GM12875 (cell line): ENCODE measurements around the gene ELP1.
"Not testable (repeated sequence)": the region's sequence is repeated elsewhere in the genome, so short reads cannot be mapped to it uniquely, and the experiment has no call there.

Experiments
- H3K4me3 ChIP-seq: one replicate; pipeline ENCODE4 v1.5.1; 2011; ENCODE audit warnings: low read depth, low read length, control low read depth
- TF ChIP-seq, protein P1 (sequence below): IDR thresholded peaks from 2 replicates; pipeline ENCODE4 v1.5.1; 2011; ENCODE audit warnings: low read depth, mild to moderate bottlenecking, control low read depth, inconsistent platforms, low read length, moderate library complexity, borderline replicate concordance; ENCODE audit not compliant: insufficient read depth

The ELP1 gene

DNA sequence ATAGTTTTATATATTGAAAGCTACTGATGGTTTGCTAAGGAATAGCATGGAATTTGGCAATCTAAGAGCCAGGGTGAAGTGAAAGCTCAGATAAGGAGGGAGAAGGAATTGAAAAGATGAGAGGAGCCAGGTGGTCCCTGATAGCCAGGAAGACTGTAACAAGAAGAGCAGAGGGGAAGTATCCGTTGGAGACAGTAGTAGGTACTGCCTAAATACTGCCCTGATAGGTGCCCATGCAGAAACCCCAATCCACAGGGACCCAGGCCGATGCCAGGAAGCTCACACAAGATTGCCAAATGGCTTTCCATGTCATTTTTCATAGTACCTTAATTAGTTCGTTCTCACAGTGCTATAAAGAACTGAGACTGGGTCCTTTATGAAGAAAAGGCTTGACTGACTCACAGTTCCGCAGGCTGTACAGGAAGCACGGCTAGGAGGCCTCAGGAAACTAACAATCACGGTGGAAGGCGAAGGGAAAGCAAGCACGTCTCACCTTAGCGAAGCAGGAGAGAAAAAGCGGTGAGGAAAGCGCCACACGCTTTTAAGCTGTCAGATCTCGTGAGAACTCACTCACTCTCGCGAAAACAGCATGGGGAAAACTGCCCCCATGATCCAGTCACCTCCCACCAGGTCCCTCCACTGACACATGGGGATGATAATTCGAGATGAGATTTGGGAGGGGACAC is 91.2 kb downstream of the ELP1 start:
- TF ChIP-seq, protein P1, sequence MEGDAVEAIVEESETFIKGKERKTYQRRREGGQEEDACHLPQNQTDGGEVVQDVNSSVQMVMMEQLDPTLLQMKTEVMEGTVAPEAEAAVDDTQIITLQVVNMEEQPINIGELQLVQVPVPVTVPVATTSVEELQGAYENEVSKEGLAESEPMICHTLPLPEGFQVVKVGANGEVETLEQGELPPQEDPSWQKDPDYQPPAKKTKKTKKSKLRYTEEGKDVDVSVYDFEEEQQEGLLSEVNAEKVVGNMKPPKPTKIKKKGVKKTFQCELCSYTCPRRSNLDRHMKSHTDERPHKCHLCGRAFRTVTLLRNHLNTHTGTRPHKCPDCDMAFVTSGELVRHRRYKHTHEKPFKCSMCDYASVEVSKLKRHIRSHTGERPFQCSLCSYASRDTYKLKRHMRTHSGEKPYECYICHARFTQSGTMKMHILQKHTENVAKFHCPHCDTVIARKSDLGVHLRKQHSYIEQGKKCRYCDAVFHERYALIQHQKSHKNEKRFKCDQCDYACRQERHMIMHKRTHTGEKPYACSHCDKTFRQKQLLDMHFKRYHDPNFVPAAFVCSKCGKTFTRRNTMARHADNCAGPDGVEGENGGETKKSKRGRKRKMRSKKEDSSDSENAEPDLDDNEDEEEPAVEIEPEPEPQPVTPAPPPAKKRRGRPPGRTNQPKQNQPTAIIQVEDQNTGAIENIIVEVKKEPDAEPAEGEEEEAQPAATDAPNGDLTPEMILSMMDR: no peak
- H3K4me3 ChIP-seq: no peak overlapping the region

DNA sequence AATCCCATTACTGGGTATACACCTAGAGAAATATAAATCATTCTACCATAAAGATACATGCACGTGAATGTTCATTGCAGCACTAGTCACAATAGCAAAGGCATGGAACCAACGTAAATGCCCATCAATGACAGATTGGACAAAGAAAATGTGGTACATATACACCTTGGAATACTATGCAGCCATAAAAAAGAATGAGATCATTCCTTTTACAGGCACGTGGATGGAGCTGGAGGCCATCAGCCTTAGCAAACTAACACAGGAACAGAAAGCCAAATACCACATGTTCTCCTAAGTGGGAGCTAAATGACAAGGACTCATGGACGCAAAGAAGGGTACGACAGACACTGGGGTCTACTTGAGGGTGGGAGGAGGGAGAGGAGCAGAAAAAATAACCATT is 94.4 kb downstream of the ELP1 start:
- H3K4me3 ChIP-seq: not testable (repeated sequence)

DNA sequence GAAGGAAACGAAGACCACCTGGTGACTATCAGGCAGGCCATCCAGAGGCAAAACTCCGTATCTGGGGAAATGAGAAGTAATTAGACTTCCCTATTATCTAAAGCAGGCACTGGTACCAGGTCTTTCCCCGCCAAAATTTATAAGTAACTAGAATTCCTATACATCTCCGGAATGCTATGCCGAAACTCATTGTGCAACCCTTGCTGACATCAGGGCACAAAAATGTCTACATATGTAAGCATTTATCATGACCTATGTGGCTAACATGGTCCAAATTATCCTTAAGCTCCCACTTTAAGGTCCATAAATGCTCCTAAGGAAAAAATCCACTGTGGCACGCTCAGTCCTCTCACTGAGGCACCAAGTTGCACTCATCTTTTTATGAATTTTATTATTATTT is 95.9 kb downstream of the ELP1 start:
- H3K4me3 ChIP-seq: no peak overlapping the region
- TF ChIP-seq, protein P1: no peak

DNA sequence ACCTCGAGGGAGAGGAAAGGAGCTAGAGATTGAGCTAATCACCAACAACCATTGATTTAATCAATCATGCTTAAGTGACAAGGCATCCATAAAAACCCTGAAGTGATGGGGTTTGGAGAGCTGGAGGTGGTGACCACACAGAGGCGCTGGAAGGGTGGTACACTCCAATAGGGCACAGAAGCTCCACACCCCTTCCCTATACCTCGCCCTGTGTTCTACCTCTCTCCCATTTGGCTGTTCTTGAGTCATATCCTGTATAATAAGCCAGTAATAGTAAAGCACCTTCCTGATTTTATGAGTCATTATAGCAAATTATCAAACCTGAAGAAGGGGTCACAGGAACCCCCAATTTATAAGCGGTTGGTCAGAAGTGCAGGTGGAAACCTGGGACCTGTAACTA is 96.4 kb downstream of the ELP1 start:
- TF ChIP-seq, protein P1: no peak
- H3K4me3 ChIP-seq: no peak overlapping the region

DNA sequence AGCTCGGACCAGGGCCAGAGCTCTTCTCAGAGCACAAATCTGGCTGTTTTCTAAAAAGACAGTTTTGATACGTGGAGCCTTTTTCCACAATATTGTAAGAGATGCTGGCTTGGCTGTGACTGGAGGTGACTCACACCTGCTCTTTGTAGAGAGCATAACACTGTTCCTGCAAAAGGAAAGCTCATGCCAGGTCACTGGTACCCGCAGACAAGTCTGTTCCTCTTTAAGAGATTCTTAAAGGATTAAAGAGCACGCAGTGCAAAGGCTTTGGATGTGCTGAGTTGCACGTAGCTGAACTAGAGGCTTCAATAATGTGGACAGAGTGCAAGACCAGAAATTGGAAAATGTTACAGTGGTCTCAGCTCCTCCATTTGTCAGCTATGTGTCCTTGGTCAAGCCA is 97.1 kb downstream of the ELP1 start:
- TF ChIP-seq, protein P1: no peak
- no peak overlapping the region for H3K4me3 ChIP-seq

DNA sequence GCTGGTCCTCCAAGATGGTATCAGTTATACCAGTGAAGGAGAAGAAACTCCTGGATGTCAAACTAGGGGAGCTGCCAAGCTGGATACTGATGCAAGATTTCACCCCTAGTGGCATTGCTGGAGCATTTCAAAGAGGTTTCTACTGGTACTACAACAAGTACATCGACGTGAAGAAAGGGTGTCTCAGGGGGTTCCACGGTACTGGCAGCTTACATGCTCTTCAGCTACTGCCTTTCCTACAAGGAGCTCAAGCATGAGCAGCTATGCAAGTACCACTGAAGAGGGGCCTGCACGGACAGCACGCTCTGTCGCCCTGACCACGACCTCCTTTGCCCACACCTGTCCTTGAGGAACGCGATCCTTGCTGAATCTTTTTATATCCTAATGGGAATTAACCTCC is 97.6 kb downstream of the ELP1 start:
- TF ChIP-seq, protein P1: no peak

DNA sequence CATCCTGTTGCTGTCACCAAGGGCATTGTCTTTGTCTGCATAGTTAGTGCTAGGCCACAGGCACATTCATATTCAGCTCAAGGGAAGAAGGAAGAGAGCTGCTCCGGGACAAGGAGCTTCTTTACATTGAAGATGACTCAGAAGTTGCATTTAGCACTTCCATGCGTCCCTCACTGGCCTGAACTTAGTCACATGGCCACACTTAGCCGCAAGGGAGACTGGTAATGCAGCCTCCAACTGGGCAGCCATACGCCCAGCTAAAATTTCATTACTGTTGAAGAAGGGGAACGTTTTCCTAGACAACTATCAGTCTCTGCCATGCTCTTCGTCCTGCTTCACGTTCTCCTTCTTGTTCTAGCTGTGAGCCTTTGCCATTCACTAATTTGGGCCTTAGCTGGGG is 98.1 kb downstream of the ELP1 start:
- TF ChIP-seq, protein P1: no peak

More for the DNA sequence above, 97.6 kb downstream of the ELP1 start:
- no peak overlapping the region for H3K4me3 ChIP-seq

More for the DNA sequence above, 98.1 kb downstream of the ELP1 start:
- no peak overlapping the region for H3K4me3 ChIP-seq
